SU-DHL-6 (cell line): Measurements from ENCODE around the gene OPA3.

Experiments
- CTCF ChIP-seq: fragments of 200-600 bp; sonication (generic); IDR thresholded peaks from one replicate; pipeline ENCODE4 v1.5.1; 2017; ENCODE audit warnings: antibody characterized with exemption, mild to moderate bottlenecking, low read length, moderate library complexity; ENCODE audit not compliant: insufficient read depth, poor library complexity, severe bottlenecking
- EZH2phosphoT487 ChIP-seq: fragments of 200-600 bp; sonication (generic), shearing (Covaris generic); conservative IDR thresholded peaks from 2 replicates; pipeline ENCODE4 v1.6.1; 2018; ENCODE audit warnings: mild to moderate bottlenecking, antibody characterized with exemption, low read length, moderate library complexity, mixed read lengths

GRCh38 chr19:45595814-45596213, 11.2 kb upstream of the OPA3 start:
- TF ChIP-seq CTCF (no peak), EZH2phosphoT487 (no peak)
